HepG2 (cell line): Measurements from ENCODE around the gene CCDC6. TPM values are rescaled to one million over a fixed set of nuclear protein-coding genes. Genes with fewer than 3 reads are reported as not detected.

Source experiments
- ATAC-seq: fragments of 200-7000 bp; cut with Tn5 transposase; 3 replicates; pipeline ENCODE4 v1.9.1; 2020; ENCODE audit warnings: mild to moderate bottlenecking, moderate library complexity
- BruUV-seq: library from RNA; stranded (reverse); fragments of 400-500 nt; replicated peaks from 2 replicates; lab custom pipeline; 2021; lab: Mats Ljungman, UMichigan
- CTCF ChIA-PET: fragments of 300-600 bp; formaldehyde crosslinking; extraction: SDS; loops from one replicate; lab custom pipeline; 2021; ENCODE audit warnings: low total read pairs, inconsistent platforms, low intra/inter-chr PET ratio; lab: Yijun Ruan, JAX
- POLR2A ChIA-PET: fragments of 350-600 bp; sonication (Branson Sonifier 250); formaldehyde crosslinking; loops from one replicate; lab custom pipeline; 2020; ENCODE audit warnings: antibody characterized with exemption, inconsistent platforms; lab: Yijun Ruan, JAX
- DNase-seq: peaks from one replicate; pipeline ENCODE4 v3.0.0-alpha.2; 2015; ENCODE audit warnings: low spot score
- FAIRE-seq: peaks from 3 replicates; lab custom pipeline; 2011; peaks lifted over from hg19 to GRCh38; lab: Jason Lieb, UNC
- H2AFZ ChIP-seq: one replicate; pipeline ENCODE4 v1.6.1; 2011; ENCODE audit warnings: low read length, inconsistent platforms
- H3K27ac ChIP-seq: fragments of 300-600 bp; 3 replicates; pipeline ENCODE4 v1.8.0; 2011; ENCODE audit warnings: mixed run types, mild to moderate bottlenecking, mixed read lengths, low read length, inconsistent platforms; ENCODE audit not compliant: insufficient read depth; ENCODE audit errors: extremely low read length
- H3K27me3 ChIP-seq, 2 experiments: fragments of 200-600 bp in 1 of 2; 2 replicates in 1 of 2; 3 replicates in 1 of 2; pipeline versions ENCODE4 v1.6.0 to v1.8.0; 2011; ENCODE audit warnings: low read length in 2 of 2, mild to moderate bottlenecking in 2 of 2, moderate library complexity in 2 of 2, inconsistent platforms in 1 of 2; ENCODE audit not compliant: insufficient read depth in 2 of 2, control insufficient read depth in 1 of 2
- H3K36me3 ChIP-seq, 2 experiments: fragments of 200-600 bp in 1 of 2; replicated peaks in 1 of 2; 2 replicates in 1 of 2; 3 replicates in 1 of 2; pipeline versions ENCODE4 v1.5.1 to v1.8.0; 2011; ENCODE audit warnings: low read length in 2 of 2, inconsistent platforms in 1 of 2; ENCODE audit not compliant: insufficient read depth in 2 of 2, control insufficient read depth in 1 of 2
- H3K4me1 ChIP-seq: 2 replicates; pipeline ENCODE4 v1.5.1; 2012; ENCODE audit warnings: low read length, inconsistent platforms; ENCODE audit not compliant: insufficient read depth
- H3K4me2 ChIP-seq: 2 replicates; pipeline ENCODE4 v1.6.0; 2011; ENCODE audit warnings: low read depth, low read length, inconsistent platforms
- H3K4me3 ChIP-seq, 3 experiments: fragments of 200-600 bp in 1 of 3; sonication (generic), shearing (Covaris generic) in 1 of 3; replicated peaks in 1 of 3; 2 replicates each; pipeline ENCODE4 v1.5.1; 2011 to 2016; ENCODE audit warnings: low read length in 3 of 3, inconsistent platforms in 2 of 3, low read depth in 2 of 3, mild to moderate bottlenecking in 2 of 3, control low read depth in 1 of 3, mixed read lengths in 1 of 3; ENCODE audit not compliant: insufficient read depth in 1 of 3
- H3K79me2 ChIP-seq: one replicate; pipeline ENCODE4 v1.6.1; 2011; ENCODE audit warnings: low read length, inconsistent platforms; ENCODE audit not compliant: insufficient read depth
- H3K9ac ChIP-seq: 2 replicates; pipeline ENCODE4 v1.6.0; 2011; ENCODE audit warnings: mild to moderate bottlenecking, low read depth, low read length, inconsistent platforms; ENCODE audit not compliant: insufficient read depth
- H3K9me3 ChIP-seq: 2 replicates; pipeline ENCODE4 v1.5.1; 2012; ENCODE audit warnings: mild to moderate bottlenecking, low read length
- H4K20me1 ChIP-seq: 2 replicates; pipeline ENCODE4 v1.6.0; 2011; ENCODE audit warnings: inconsistent platforms, mild to moderate bottlenecking, low read length, moderate library complexity; ENCODE audit not compliant: insufficient read depth
- ATF7-NPFF ChIP-seq: sonication (generic); formaldehyde crosslinking; IDR thresholded peaks from 2 replicates; pipeline ENCODE4 v1.8.1; 2023; ENCODE audit warnings: mild to moderate bottlenecking, low read depth, missing genetic modification reagents, moderate library complexity
- ELF3 ChIP-seq: IDR thresholded peaks from 2 replicates; pipeline ENCODE4 v1.6.1; 2016; ENCODE audit warnings: missing genetic modification reagents, missing compliant biosample characterization
- FOXK2 ChIP-seq: fragments of 450-650 bp; IDR thresholded peaks from 2 replicates; pipeline ENCODE4 v1.6.1; 2016
- HOMEZ ChIP-seq: IDR thresholded peaks from 2 replicates; pipeline ENCODE4 v1.6.1; 2016; ENCODE audit warnings: low read depth
- JUNB ChIP-seq: sonication (generic); formaldehyde crosslinking; IDR thresholded peaks from 2 replicates; pipeline ENCODE4 v1.8.0; 2022; ENCODE audit warnings: missing genetic modification reagents, mild to moderate bottlenecking, borderline replicate concordance
- KDM3A ChIP-seq: IDR thresholded peaks from 2 replicates; pipeline ENCODE4 v1.6.1; 2018; ENCODE audit warnings: low read depth, missing compliant biosample characterization
- MXI1 ChIP-seq: IDR thresholded peaks from 3 replicates; pipeline ENCODE4 v1.6.1; 2012; ENCODE audit warnings: low read depth, low read length, inconsistent platforms, borderline replicate concordance
- NFE2 ChIP-seq: sonication (generic); formaldehyde crosslinking; IDR thresholded peaks from 2 replicates; pipeline ENCODE4 v1.4.0; 2020; ENCODE audit warnings: missing genetic modification reagents
- POLR2A ChIP-seq, 2 experiments: IDR thresholded peaks; 2 replicates each; pipeline ENCODE4 v1.6.1; 2011; ENCODE audit warnings: low read depth in 2 of 2, low read length in 2 of 2, mild to moderate bottlenecking in 1 of 2, moderate library complexity in 1 of 2; ENCODE audit not compliant: insufficient read depth in 1 of 2
- SIN3B ChIP-seq: fragments of 150-350 bp; IDR thresholded peaks from 2 replicates; pipeline ENCODE4 v1.6.1; 2014; ENCODE audit warnings: low read length
- SRF ChIP-seq: IDR thresholded peaks from 2 replicates; pipeline ENCODE4 v1.6.1; 2011; ENCODE audit warnings: mild to moderate bottlenecking, low read depth, low read length, moderate library complexity
- ZBTB37 ChIP-seq: sonication (generic); formaldehyde crosslinking; IDR thresholded peaks from 2 replicates; pipeline ENCODE4 v1.4.0; 2020; ENCODE audit warnings: mild to moderate bottlenecking, missing genetic modification reagents
- ZNF430 ChIP-seq: sonication (generic); formaldehyde crosslinking; IDR thresholded peaks from 2 replicates; pipeline ENCODE4 v1.9.0; 2021; ENCODE audit warnings: mild to moderate bottlenecking, missing genetic modification reagents
- WGBS: methylation state at CpG from one replicate; pipeline ENCODE4 v1.1.6; 2017; ENCODE audit warnings: low lambda C conversion rate; 5-methylcytosine and 5-hydroxymethylcytosine counted together
- in situ Hi-C: cut with HindIII; loops from 2 replicates; pipeline ENCODE4 v1.10.0; 2017; ENCODE audit warnings: low pct_unique_long_range_greater_than_20kb; ENCODE audit not compliant: extremely low pct_ligation_motif_present
- intact Hi-C: fragments of 100-400 bp; cut with micrococcal nuclease; formaldehyde crosslinking; loops from one replicate; pipeline ENCODE4 v1.10.0; 2022; ENCODE audit not compliant: unreplicated experiment
- polyA plus RNA-seq, 8 experiments: library from polyadenylated mRNA; depleted of rRNA in 3 of 8; stranded (reverse) in 7 of 8; unstranded in 1 of 8; fragments of >200 nt; fragmentation: Illumina TruSeq in 4 of 8; extraction: Trizol in 4 of 8; gene quantifications; 2 replicates each; pipeline versions ENCODE4 v1.2.1 to v1.2.3, GENCODE V29; 2011 to 2016; ENCODE audit warnings: low read depth in 4 of 8, missing spikeins in 1 of 8, mixed read lengths in 1 of 8; ENCODE audit not compliant: insufficient read depth in 1 of 8
- total RNA-seq, 5 experiments: library from RNA; depleted of rRNA; stranded (reverse); fragments of >200 nt; fragmentation: Illumina TruSeq; extraction: Trizol; gene quantifications; 2 replicates each; pipeline ENCODE4 v1.2.3, GENCODE V29; 2016; ENCODE audit warnings: low read depth in 1 of 5
- TF ChIP-seq, protein P1 (sequence below): sonication (generic); formaldehyde crosslinking; IDR thresholded peaks from 2 replicates; pipeline ENCODE4 v1.4.0; 2020; ENCODE audit warnings: missing genetic modification reagents
- TF ChIP-seq, protein P2 (sequence below): sonication (generic); formaldehyde crosslinking; IDR thresholded peaks from 2 replicates; pipeline ENCODE4 v1.4.0; 2020; ENCODE audit warnings: missing genetic modification reagents, borderline replicate concordance

The CCDC6 gene
- total and polyA plus RNA-seq, 2 of the 13 experiments (the other 11 are each of a cell fraction or from before 2014, with no cell fraction given) = 17.9 to 18.3 TPM

- TF ChIP-seq, protein P1, sequence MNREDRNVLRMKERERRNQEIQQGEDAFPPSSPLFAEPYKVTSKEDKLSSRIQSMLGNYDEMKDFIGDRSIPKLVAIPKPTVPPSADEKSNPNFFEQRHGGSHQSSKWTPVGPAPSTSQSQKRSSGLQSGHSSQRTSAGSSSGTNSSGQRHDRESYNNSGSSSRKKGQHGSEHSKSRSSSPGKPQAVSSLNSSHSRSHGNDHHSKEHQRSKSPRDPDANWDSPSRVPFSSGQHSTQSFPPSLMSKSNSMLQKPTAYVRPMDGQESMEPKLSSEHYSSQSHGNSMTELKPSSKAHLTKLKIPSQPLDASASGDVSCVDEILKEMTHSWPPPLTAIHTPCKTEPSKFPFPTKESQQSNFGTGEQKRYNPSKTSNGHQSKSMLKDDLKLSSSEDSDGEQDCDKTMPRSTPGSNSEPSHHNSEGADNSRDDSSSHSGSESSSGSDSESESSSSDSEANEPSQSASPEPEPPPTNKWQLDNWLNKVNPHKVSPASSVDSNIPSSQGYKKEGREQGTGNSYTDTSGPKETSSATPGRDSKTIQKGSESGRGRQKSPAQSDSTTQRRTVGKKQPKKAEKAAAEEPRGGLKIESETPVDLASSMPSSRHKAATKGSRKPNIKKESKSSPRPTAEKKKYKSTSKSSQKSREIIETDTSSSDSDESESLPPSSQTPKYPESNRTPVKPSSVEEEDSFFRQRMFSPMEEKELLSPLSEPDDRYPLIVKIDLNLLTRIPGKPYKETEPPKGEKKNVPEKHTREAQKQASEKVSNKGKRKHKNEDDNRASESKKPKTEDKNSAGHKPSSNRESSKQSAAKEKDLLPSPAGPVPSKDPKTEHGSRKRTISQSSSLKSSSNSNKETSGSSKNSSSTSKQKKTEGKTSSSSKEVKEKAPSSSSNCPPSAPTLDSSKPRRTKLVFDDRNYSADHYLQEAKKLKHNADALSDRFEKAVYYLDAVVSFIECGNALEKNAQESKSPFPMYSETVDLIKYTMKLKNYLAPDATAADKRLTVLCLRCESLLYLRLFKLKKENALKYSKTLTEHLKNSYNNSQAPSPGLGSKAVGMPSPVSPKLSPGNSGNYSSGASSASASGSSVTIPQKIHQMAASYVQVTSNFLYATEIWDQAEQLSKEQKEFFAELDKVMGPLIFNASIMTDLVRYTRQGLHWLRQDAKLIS (CRISPR knock-in tag) = no peak
- TF ChIP-seq NFE2 (CRISPR knock-in tag) (no peak), JUNB (CRISPR knock-in tag) (no peak), SRF (no peak), FOXK2 (no peak), ZBTB37 (no peak), HOMEZ (CRISPR knock-in tag) (no peak), ZNF430 (CRISPR knock-in tag) (no peak), ATF7-NPFF (CRISPR knock-in tag) (no peak), SIN3B (no peak), ELF3 (no peak), POLR2A (IDR thresholded peaks at IDR 0.05; ENCODE audit: insufficient read depth in 1 of 2, low read depth in 2 of 2, low read length in 2 of 2) (no peak), KDM3A (CRISPR knock-in tag) (no peak), MXI1 (no peak)
- TF ChIP-seq, protein P2, sequence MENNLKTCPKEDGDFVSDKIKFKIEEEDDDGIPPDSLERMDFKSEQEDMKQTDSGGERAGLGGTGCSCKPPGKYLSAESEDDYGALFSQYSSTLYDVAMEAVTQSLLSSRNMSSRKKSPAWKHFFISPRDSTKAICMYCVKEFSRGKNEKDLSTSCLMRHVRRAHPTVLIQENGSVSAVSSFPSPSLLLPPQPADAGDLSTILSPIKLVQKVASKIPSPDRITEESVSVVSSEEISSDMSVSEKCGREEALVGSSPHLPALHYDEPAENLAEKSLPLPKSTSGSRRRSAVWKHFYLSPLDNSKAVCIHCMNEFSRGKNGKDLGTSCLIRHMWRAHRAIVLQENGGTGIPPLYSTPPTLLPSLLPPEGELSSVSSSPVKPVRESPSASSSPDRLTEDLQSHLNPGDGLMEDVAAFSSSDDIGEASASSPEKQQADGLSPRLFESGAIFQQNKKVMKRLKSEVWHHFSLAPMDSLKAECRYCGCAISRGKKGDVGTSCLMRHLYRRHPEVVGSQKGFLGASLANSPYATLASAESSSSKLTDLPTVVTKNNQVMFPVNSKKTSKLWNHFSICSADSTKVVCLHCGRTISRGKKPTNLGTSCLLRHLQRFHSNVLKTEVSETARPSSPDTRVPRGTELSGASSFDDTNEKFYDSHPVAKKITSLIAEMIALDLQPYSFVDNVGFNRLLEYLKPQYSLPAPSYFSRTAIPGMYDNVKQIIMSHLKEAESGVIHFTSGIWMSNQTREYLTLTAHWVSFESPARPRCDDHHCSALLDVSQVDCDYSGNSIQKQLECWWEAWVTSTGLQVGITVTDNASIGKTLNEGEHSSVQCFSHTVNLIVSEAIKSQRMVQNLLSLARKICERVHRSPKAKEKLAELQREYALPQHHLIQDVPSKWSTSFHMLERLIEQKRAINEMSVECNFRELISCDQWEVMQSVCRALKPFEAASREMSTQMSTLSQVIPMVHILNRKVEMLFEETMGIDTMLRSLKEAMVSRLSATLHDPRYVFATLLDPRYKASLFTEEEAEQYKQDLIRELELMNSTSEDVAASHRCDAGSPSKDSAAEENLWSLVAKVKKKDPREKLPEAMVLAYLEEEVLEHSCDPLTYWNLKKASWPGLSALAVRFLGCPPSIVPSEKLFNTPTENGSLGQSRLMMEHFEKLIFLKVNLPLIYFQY (CRISPR knock-in tag) = no peak
- TF ChIP-seq, all 625 proteins: peak for 0
- no peak for DNase-seq
- intact Hi-C loops (loop anchor here (10.0 kb wide), 1 partner anchor 575 kb away; no protein-coding TSS in a partner anchor), in situ Hi-C loops (loop anchor here (25.0 kb wide), 1 partner anchor 1032 kb away; no protein-coding TSS in a partner anchor)
- CTCF ChIA-PET = no interaction called here
- H3K27ac ChIP-seq = no peak overlapping the region
- 96% methylated on average over 2 of the region's 2 CpGs for WGBS
- no peaks in the 10 kb centered on the region for H3K9me3 ChIP-seq
- POLR2A ChIA-PET = no interaction called here
- H3K79me2 ChIP-seq = peaks cover 2% of the 10 kb centered on the region
- H3K4me3 ChIP-seq = no peak overlapping the region
- no peaks in the 10 kb centered on the region for H4K20me1 ChIP-seq
- H3K4me1 ChIP-seq = no peaks in the 10 kb centered on the region
- no peak for ATAC-seq
- H3K4me2 ChIP-seq = no peak overlapping the region
- H3K27me3 ChIP-seq = no peaks in the 10 kb centered on the region
- no TSS peak for BruUV-seq
- peaks cover 4 to 7% of the 10 kb centered on the region in 2 experiments; a peak in 4 of 5 replicates for H3K36me3 ChIP-seq
- H3K9ac ChIP-seq = no peak overlapping the region
- H2AFZ ChIP-seq = no peak overlapping the region
- no peak for FAIRE-seq
These were observed 86.7 kb downstream of the CCDC6 start for GRCh38 chr10:59819683-59820082.
